T-helper 2 cell treated with Interferon-gamma antibody and Interleukin-4, amounts not matched to agents 100 ng/mL and 5 ng/mL, for 36 hours (primary cell): ENCODE measurements around the gene ZBTB43. TPM values are rescaled to one million over a fixed set of nuclear protein-coding genes. Genes with fewer than 3 reads are reported as not detected.
"Not testable (repeated sequence)": the region's sequence is repeated elsewhere in the genome, so short reads cannot be mapped to it uniquely, and the experiment has no call there.

Experiments used
- intact Hi-C: fragments of 100-400 bp; cut with micrococcal nuclease; formaldehyde crosslinking; loops from one replicate; pipeline ENCODE4 v1.15.1; 2023
- total RNA-seq: library from RNA; stranded (reverse); gene quantifications from 2 replicates; pipeline ENCODE4 v1.2.3, GENCODE V29; 2022

ZBTB43 gene
- total RNA-seq = 15.9 and 19.2 TPM in 2 replicates

DNA sequence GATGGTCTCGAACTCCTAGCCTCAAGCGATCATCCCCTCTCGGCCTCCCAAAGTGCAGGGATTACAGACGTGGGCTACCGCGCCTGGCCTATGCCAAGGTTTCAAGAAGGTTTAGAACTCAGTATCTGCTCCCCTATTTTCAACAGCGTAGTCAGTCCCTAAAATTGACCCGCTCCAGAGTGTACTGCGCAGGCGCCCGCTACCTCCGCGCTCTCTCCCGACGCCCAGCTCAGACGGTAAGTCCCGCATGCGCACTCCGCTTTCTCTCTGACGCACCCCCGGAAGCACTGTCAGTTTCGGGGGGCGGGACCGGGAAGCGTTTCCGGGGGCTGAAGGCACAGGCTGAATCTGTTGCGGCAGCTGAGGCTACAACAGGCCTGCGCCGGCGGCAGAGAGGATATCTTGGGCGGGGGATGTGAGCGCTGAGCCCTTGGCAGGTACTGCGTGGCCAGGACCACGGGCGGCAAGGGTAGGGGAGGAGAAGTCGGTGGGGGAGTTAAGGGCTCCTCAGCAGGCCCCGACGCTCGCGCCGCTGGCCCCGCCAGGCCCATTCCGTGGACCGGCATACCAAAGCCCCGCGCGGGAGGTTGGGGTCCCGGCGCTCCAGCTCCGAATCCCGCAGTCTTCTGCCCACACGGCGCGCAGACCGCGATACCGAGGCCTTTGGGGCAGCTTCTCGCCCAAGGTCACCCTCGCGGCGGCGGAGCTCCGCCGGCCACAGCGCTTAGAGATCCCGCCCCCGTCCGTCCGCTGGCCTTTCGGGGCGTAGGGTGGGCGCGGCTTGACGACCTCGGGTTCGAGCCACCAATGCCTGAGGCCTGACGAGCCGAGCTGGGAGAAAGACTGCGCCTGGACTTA is at the start of gene ZBTB43:
ZBTB43 (plus strand) TSS at position 345 of the 858 bp plus-strand sequence. CDS start 27,470 bp downstream, outside the sequence.
- intact Hi-C loops = loop anchor here (1.0 to 2.0 kb wide), 3 partner anchors 56 to 619 kb away; partner anchors contain the start of genes ZBTB34 and ZNF79

- intact Hi-C loops = no loop called here
Measured at GRCh38 chr9:126755317-126755875, 49.4 kb upstream of the ZBTB43 start.

DNA sequence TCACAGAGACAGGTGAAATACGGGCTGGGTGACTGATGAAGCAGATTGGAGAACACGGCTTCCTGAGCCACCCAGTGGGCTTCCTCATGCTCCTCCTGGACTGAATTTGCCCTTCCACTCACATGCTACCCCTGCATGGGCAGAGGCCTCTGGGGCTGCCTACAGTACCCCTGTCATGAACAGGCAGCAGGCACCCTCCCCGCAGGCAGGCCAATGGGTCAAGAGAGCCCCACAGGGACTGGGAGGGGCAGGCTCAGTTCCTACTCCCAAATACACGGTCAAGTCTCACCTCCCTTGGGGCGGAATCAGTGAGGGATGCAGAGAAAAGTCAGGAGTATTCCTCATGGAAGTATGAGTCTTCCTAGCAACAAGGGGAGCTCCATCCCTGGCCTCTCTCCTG is 48.6 kb upstream of the ZBTB43 start:
- intact Hi-C loops = no loop called here

- intact Hi-C loops = no loop called here
Measured at GRCh38 chr9:126756876-126757415, 47.9 kb upstream of the ZBTB43 start.

DNA sequence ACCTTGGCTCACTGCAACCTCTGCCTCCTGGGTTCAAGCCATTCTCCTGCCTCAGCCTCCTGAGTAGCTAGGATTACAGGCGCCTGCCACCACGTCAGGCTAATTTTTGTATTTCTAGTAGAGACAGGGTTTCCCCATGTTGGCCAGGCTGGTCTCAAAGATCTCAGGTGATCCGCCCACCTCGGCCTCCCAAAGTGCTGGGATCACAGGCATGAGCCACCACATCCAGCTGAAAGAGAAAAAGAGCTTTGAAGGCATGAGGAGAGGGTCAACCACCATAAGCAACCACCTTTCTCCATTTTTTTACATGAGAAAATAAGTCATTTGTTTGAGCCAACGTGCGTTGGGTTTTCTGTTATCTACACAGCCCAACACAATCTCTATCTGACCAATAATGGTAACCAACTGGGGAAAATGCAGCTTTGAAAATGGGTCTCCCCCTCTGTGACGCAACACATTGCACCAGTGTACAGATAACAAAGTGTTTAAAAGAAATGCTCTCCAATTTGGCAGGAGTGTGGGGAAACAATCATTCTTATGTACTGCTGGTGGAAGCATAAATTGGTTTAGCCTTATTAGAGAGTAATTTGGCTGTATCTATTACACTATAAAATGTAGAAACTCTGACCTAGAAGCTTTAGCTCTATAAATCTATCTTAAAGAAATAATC is 45.8 kb upstream of the ZBTB43 start:
- intact Hi-C loops = no loop called here

- intact Hi-C loops = no loop called here
Measured at GRCh38 chr9:126761274-126761673, 43.6 kb upstream of the ZBTB43 start.

DNA sequence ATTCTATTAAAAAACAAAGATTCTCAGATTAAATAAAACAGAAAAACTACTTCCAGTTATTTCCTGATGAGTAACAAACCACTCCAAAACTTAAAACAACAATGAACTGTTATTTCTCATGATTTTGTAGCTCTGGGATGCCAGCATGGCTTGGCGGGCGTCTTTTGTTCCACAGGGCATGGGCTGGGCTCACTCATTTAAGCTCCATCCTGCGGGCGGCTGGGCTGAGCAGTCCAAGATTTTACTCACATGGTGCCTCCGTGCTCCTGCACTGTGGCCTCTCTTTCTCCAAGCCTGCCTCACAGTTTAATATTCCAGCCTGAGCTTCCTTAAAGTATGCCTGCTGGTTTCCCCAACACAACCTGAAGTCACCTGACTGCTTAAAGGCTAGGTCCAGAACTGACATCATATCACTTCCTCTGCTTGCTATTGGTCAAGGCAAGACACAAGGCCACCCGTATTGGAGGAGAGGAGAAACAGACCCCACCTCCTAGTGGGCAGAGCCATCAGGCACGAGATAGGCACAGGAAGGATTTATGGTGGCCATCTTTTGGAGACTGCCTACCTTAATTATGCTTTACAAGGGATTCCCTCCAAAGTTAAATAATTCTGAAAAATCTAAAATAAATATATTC is 41.6 kb upstream of the ZBTB43 start:
- intact Hi-C loops = no loop called here

GRCh38 chr9:126773004-126773607 is 31.7 kb upstream of the ZBTB43 start:
- intact Hi-C loops = no loop called here

GRCh38 chr9:126775926-126776325 is 28.9 kb upstream of the ZBTB43 start:
- intact Hi-C loops = no loop called here

- intact Hi-C loops = no loop called here
Measured at GRCh38 chr9:126777733-126778132, 27.1 kb upstream of the ZBTB43 start.

GRCh38 chr9:126778141-126778540 is 26.7 kb upstream of the ZBTB43 start:
- intact Hi-C loops = no loop called here

GRCh38 chr9:126778696-126779095 is 26.1 kb upstream of the ZBTB43 start:
- intact Hi-C loops = not testable (repeated sequence)

DNA sequence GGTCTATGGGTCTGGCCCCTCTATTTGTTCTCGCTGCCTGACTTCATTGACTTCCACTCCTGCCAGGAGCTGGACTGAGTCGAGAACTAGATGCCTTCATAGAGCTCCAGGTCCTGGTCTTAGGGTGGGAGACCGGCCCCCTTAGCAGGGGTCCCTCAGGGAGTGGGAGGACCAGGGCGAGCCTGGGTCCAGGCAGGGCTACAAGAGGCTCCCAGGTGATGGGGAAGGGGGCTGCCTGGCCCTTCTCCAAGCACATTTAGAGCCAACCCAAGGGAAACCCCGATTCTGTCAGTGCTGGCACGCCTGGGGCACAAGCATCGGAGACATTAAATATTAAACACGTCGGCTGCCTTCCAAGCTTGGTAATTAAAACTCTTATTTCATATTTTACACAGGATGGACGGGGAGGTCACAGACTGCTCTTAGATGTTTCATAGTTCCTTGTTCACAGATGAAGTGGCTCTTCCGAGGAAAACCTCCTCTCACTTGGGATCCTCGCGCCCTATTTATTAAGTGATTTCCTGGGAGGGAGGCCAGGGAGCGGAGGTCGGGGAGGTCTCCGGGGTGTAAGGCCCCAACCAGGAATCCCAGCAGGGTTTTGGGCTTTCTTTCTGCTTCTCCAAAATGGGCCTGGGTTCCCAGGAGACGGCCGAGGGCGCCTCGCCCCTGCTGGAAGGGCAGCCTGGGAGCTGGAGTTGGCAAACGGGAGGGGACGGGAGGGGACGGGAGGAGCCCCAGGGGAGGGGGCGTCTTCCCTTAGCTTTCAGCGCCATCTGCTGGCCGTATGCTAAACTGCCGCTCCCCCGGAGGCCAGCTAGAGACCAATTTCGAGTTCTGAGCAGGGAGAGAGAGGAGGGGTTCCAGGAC is 23.4 kb upstream of the ZBTB43 start:
- intact Hi-C loops = loop anchor here (1.0 to 5.0 kb wide), 2 partner anchors 75 to 169 kb away; partner anchors contain the start of gene LMX1B

DNA sequence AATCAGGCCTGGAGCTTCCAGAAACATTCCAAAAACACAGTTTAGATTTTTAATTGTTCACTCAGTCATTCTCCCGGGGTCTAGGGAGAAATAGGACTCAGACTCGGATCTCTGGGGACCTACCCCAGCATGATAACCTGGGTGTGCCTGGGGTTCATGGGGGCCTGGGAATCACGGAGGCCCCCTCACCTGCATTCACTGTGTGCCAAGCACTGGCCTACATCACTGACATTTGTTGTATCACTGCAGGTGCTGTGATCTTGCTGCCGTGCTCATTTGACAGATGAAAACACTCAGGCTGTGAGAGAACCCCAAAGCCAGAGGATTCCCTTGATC is 22.8 kb upstream of the ZBTB43 start:
- intact Hi-C loops = loop anchor here (5.0 kb wide), 1 partner anchor 170 kb away; the partner anchor contains the start of gene LMX1B

GRCh38 chr9:126783949-126784348 is 20.9 kb upstream of the ZBTB43 start:
- intact Hi-C loops = loop anchor here (5.0 kb wide), 1 partner anchor 172 kb away; the partner anchor contains the start of gene LMX1B

DNA sequence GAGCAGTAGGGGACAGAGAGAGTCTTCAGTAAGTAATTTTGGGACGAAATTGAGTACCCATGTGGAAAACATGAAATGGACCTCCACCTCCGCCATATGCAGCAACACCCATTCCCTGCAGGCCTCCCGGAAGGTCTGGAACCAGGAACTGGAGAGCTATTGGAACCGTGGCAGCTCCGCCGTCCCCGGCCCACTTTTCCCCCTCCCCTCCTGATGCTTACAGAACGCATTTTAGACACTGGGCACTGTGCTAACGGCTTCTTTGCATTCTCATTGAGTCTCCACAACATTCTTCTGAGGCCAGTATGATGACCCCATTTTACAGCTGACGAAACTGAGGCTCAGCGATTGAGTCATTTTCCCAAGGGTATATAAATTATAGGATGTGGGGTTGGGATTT is 20.4 kb upstream of the ZBTB43 start:
- intact Hi-C loops = loop anchor here (5.0 kb wide), 1 partner anchor 172 kb away; the partner anchor contains the start of gene LMX1B

DNA sequence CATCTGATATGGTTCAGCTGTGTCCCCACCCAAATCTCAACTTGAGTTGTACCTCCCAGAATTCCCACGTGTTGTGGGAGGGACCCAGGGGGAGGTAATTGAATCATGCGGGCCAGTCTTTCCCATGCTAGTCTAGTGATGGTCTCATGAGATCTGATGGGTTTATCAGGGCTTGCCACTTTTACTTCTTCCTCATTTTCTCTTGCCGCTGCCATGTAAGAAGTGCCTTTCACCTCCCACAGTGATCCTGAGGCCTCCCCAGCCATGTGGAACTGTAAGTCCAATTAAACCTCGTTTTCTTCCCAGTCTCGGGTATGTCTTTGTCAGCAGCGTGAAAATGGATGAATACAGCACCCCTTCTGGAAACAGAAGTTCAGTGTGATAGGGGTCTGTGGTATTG is 20.0 kb upstream of the ZBTB43 start:
- intact Hi-C loops = loop anchor here (5.0 kb wide), 1 partner anchor 173 kb away; the partner anchor contains the start of gene LMX1B

GRCh38 chr9:126788046-126788445 is 16.8 kb upstream of the ZBTB43 start:
- intact Hi-C loops = no loop called here

- intact Hi-C loops = no loop called here
Measured at GRCh38 chr9:126788634-126789349, 16.0 kb upstream of the ZBTB43 start.
